Common myeloid progenitor, CD34-positive (primary cell): ENCODE measurements around the gene PIGZ.

Experiments used
- CTCF ChIA-PET: fragments of 350-600 bp; sonication (Branson Sonifier 250); formaldehyde crosslinking; loops from one replicate; lab custom pipeline; 2021; ENCODE audit warnings: antibody characterized with exemption; lab: Charles Lee
- POLR2A ChIA-PET: fragments of 350-600 bp; sonication (Branson Sonifier 250); formaldehyde crosslinking; loops from one replicate; lab custom pipeline; 2021; ENCODE audit warnings: antibody characterized with exemption; lab: Charles Lee
- DNase-seq, 3 donors: peaks; one replicate each; pipeline versions ENCODE4 v3.0.0 to v3.0.0-alpha.2; 2013
- H3K27ac ChIP-seq, 2 experiments: 1 replicate in 1 of 2; 2 replicates in 1 of 2; pipeline ENCODE4 v1.7.0; 2013; ENCODE audit warnings: inconsistent platforms in 2 of 2, low read length in 2 of 2, mild to moderate bottlenecking in 2 of 2, low read depth in 1 of 2, moderate library complexity in 1 of 2; ENCODE audit not compliant: severe bottlenecking in 2 of 2, insufficient read depth in 1 of 2, poor library complexity in 1 of 2
- H3K27me3 ChIP-seq, 5 experiments: replicated peaks in 2 of 5; 1 replicate in 3 of 5; 2 replicates in 2 of 5; pipeline versions ENCODE4 v1.6.1 to v1.7.0; 2013; ENCODE audit warnings: low read length in 4 of 5, mild to moderate bottlenecking in 2 of 5, moderate library complexity in 2 of 5, inconsistent platforms in 1 of 5; ENCODE audit not compliant: insufficient read depth in 5 of 5, control insufficient read depth in 4 of 5
- H3K36me3 ChIP-seq, 4 experiments: 1 replicate in 2 of 4; 2 replicates in 2 of 4; pipeline versions ENCODE4 v1.6.1 to v1.7.0; 2013; ENCODE audit warnings: low read length in 3 of 4, control low read depth in 1 of 4, mild to moderate bottlenecking in 1 of 4; ENCODE audit not compliant: control insufficient read depth in 4 of 4, insufficient read depth in 4 of 4
- H3K4me1 ChIP-seq, 4 experiments: 1 replicate in 3 of 4; 2 replicates in 1 of 4; pipeline versions ENCODE4 v1.6.1 to v1.7.1; 2013; ENCODE audit warnings: low read length in 3 of 4, mild to moderate bottlenecking in 3 of 4, control low read depth in 1 of 4, inconsistent platforms in 1 of 4, moderate library complexity in 1 of 4; ENCODE audit not compliant: control insufficient read depth in 4 of 4, insufficient read depth in 4 of 4; ENCODE audit errors: control extremely low read depth in 1 of 4
- H3K4me3 ChIP-seq, 7 experiments: 1 replicate in 4 of 7; 2 replicates in 3 of 7; pipeline versions ENCODE4 v1.5.1 to v1.7.0; 2013; ENCODE audit warnings: mild to moderate bottlenecking in 7 of 7, low read length in 6 of 7, moderate library complexity in 6 of 7, inconsistent platforms in 2 of 7, low read depth in 2 of 7, control low read depth in 1 of 7; ENCODE audit not compliant: insufficient read depth in 4 of 7, control insufficient read depth in 1 of 7; ENCODE audit errors: extremely low read depth in 1 of 7
- H3K9me3 ChIP-seq, 5 experiments: 1 replicate in 4 of 5; 2 replicates in 1 of 5; pipeline versions ENCODE4 v1.6.1 to v1.7.1; 2013; ENCODE audit warnings: low read length in 4 of 5, mild to moderate bottlenecking in 2 of 5, inconsistent platforms in 1 of 5, low read depth in 1 of 5, moderate library complexity in 1 of 5; ENCODE audit not compliant: control insufficient read depth in 4 of 5, insufficient read depth in 2 of 5; ENCODE audit errors: control extremely low read depth in 1 of 5
- WGBS: methylation state at CpG from one replicate; pipeline ENCODE4 v1.1.5; 2013; ENCODE audit not compliant: insufficient coverage; 5-methylcytosine and 5-hydroxymethylcytosine counted together

PIGZ gene

GRCh38 chr3:196916995-196917394 lies 51.6 kb downstream of the PIGZ start:
- H3K4me3 ChIP-seq: no peak overlapping the region
- WGBS: 100% methylated on average over 2 of the region's 3 CpGs
- ChIA-PET POLR2A (no interaction called here), CTCF (interaction anchor here (1.1 to 1.5 kb wide), 3 partner anchors 8 to 79 kb away, joined by 3 read pairs; no protein-coding TSS in a partner anchor)
- peaks cover 7 to 27% (median 15%) of the 10 kb centered on the region in 4 experiments for H3K36me3 ChIP-seq
- H3K9me3 ChIP-seq: peaks cover 0 to 14% (median 2%) of the 10 kb centered on the region in 5 experiments
- no peak overlapping the region for H3K27ac ChIP-seq
- DNase-seq: no peak
- H3K27me3 ChIP-seq: no peaks in the 10 kb centered on the region
- H3K4me1 ChIP-seq: no peaks in the 10 kb centered on the region

DNA sequence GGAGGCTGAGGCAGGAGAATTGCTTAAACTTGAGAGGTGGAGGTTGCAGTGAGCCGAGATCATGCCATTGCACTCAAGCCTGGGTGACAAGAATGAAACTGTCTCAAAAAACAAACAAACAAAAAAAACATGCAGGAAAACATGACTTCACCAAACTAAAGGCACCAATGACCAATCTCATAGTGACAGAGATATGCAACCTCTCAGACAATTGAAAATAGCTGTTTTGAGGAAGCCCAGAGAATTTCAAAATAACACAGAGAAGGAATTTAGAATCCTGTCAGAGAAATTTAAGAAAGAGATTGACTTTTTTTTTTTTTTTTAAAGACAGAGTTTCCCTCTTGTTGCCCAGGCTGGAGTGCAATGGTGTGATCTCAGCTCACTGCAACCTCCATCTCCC lies 52.4 kb downstream of the PIGZ start:
- peaks cover 7 to 27% (median 15%) of the 10 kb centered on the region in 4 experiments for H3K36me3 ChIP-seq
- CTCF ChIA-PET: interaction anchor here (1.5 kb wide), 1 partner anchor 9 kb away, joined by 3 read pairs; no protein-coding TSS in a partner anchor

DNA sequence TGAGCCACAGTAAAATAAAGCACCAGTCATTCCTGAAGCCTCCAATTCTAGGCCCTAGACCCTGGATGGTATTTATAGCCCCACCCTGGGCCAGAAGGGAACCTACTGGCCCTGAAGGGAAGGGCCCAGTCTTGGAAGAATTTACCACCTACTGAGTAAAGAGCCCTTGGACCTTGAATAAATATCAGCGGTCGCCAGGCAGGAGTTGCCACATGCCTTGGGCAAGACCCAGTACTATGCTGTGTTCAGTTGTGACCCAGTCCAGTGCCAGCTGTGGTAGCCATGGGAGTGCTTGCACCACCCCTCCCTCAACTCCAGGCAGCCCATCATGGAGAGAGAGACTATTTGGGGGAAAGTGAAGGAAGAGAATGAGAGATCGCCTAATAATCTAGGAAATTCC lies 53.3 kb downstream of the PIGZ start:
- H3K27me3 ChIP-seq: no peaks in the 10 kb centered on the region
- peaks cover 7 to 25% (median 15%) of the 10 kb centered on the region in 4 experiments for H3K36me3 ChIP-seq
- H3K27ac ChIP-seq: no peak overlapping the region
- H3K9me3 ChIP-seq: peaks cover 0 to 14% (median 2%) of the 10 kb centered on the region in 5 experiments
- no CpG with 5 or more reads among the region's 3 CpGs for WGBS
- DNase-seq: no peak
- H3K4me1 ChIP-seq: no peaks in the 10 kb centered on the region
- ChIA-PET CTCF (no interaction called here), POLR2A (no interaction called here)
- H3K4me3 ChIP-seq: no peak overlapping the region

More for the DNA sequence above, 52.4 kb downstream of the PIGZ start:
- Histone ChIP-seq H3K4me1 (no peaks in the 10 kb centered on the region), H3K9me3 (peaks cover 0 to 14% (median 2%) of the 10 kb centered on the region in 5 experiments), H3K27me3 (no peaks in the 10 kb centered on the region), H3K27ac (no peak overlapping the region), H3K4me3 (no peak overlapping the region)
- WGBS: no CpG with 5 or more reads among the region's 1 CpG
- DNase-seq: no peak
- POLR2A ChIA-PET: no interaction called here

GRCh38 chr3:196914866-196915265 lies 53.8 kb downstream of the PIGZ start:
- no peak overlapping the region for H3K4me3 ChIP-seq
- no peaks in the 10 kb centered on the region for H3K4me1 ChIP-seq
- CTCF ChIA-PET: no interaction called here
- no peak overlapping the region for H3K27ac ChIP-seq
- no peak for DNase-seq
- no peaks in the 10 kb centered on the region for H3K27me3 ChIP-seq
- 100% methylated on average over 3 of the region's 4 CpGs for WGBS
- POLR2A ChIA-PET: no interaction called here
- peaks cover 7 to 25% (median 15%) of the 10 kb centered on the region in 4 experiments for H3K36me3 ChIP-seq
- peaks cover 0 to 14% (median 2%) of the 10 kb centered on the region in 5 experiments for H3K9me3 ChIP-seq

DNA sequence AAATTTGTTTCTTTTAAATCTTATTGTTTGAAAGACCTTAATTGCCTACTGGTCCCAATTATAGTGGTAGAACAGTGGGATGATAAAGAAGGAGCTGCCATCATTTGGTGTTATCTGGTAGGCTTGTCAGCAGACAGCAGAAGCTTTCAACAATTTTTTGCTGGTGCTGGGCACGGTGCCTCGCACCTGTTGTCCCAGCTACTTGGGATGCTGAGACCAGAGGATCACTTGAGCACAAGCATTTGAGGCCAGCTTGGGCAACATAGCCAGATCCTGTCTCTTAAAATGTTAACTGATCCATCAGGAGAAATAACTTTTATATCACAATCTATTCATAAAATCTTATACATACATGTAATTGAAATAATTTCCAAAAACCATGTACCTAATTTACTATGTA lies 64.9 kb downstream of the PIGZ start:
- Histone ChIP-seq H3K36me3 (peaks cover 19 to 64% (median 41%) of the 10 kb centered on the region in 4 experiments), H3K4me3 (no peak overlapping the region), H3K27me3 (no peaks in the 10 kb centered on the region), H3K9me3 (no peaks in the 10 kb centered on the region), H3K4me1 (no peaks in the 10 kb centered on the region), H3K27ac (no peak overlapping the region)
- 93% methylated on average over 2 of the region's 2 CpGs for WGBS
- ChIA-PET POLR2A (no interaction called here), CTCF (no interaction called here)
- no peak for DNase-seq

- WGBS: 100% methylated on average over 1 of the region's 1 CpG
- no peaks in the 10 kb centered on the region for H3K27me3 ChIP-seq
- peaks cover 19 to 61% (median 40%) of the 10 kb centered on the region in 4 experiments for H3K36me3 ChIP-seq
- no peak for DNase-seq
- POLR2A ChIA-PET: no interaction called here
- CTCF ChIA-PET: no interaction called here
- H3K9me3 ChIP-seq: no peaks in the 10 kb centered on the region
- no peak overlapping the region for H3K27ac ChIP-seq
- H3K4me1 ChIP-seq: no peaks in the 10 kb centered on the region
- no peak overlapping the region for H3K4me3 ChIP-seq
These were observed 66.3 kb downstream of the PIGZ start for GRCh38 chr3:196902296-196902695.

GRCh38 chr3:196901768-196902167 lies 66.9 kb downstream of the PIGZ start:
- H3K4me3 ChIP-seq: no peak overlapping the region
- H3K4me1 ChIP-seq: no peaks in the 10 kb centered on the region
- DNase-seq: no peak
- CTCF ChIA-PET: no interaction called here
- POLR2A ChIA-PET: no interaction called here
- WGBS: no CpG with 5 or more reads among the region's 1 CpG
- no peaks in the 10 kb centered on the region for H3K27me3 ChIP-seq
- H3K36me3 ChIP-seq: peaks cover 17 to 57% (median 38%) of the 10 kb centered on the region in 4 experiments
- H3K9me3 ChIP-seq: no peaks in the 10 kb centered on the region
- no peak overlapping the region for H3K27ac ChIP-seq
